Measurements from ENCODE around the gene CDCA8. TPM values are rescaled to one million over a fixed set of nuclear protein-coding genes. Genes with fewer than 3 reads are reported as not detected.

The CDCA8 gene
- total RNA-seq, 1 experiment from 2014 or later = 48.5 TPM

GRCh38 chr1:37663426-37664000 is 28.8 kb upstream of the CDCA8 start:
- Histone ChIP-seq H3K4me2 (ENCODE audit: insufficient read depth, insufficient read length, low read length) (no peak overlapping the region), H3K9ac (ENCODE audit: extremely low read depth, insufficient read length, low read length) (no peak overlapping the region), H4K5ac (ENCODE audit: insufficient read length, low read depth, low read length) (no peak overlapping the region), H3K27ac (ENCODE audit: insufficient read length, low read depth, low read length) (no peak overlapping the region), H2BK20ac (ENCODE audit: low read depth, low read length, poor library complexity, severe bottlenecking) (no peak overlapping the region), H4K20me1 (ENCODE audit: control insufficient read depth, insufficient read depth, insufficient read length) (no peaks in the 10 kb centered on the region), H3T11ph (ENCODE audit: low read length) (no peak overlapping the region), H3K4me1 (ENCODE audit: insufficient read depth, low read length) (no peaks in the 10 kb centered on the region), H4K91ac (ENCODE audit: insufficient read length, low read depth, low read length) (no peak overlapping the region), H3K27me3 (ENCODE audit: insufficient read depth, low read length) (no peaks in the 10 kb centered on the region), H3K9me3 (ENCODE audit: control insufficient read depth, low read depth, low read length) (no peaks in the 10 kb centered on the region), H3K18ac (ENCODE audit: insufficient read length, low read depth, low read length) (no peak overlapping the region), H2BK15ac (ENCODE audit: low read depth, low read length) (no peak overlapping the region), H2BK5ac (ENCODE audit: insufficient read length, low read length) (no peak overlapping the region), H3K56ac (ENCODE audit: insufficient read length, low read depth, low read length) (no peak overlapping the region), H4K8ac (replicated peaks; ENCODE audit: insufficient read length, low read depth, low read length) (no peak overlapping the region), H2BK120ac (ENCODE audit: low read depth, low read length, poor library complexity, severe bottlenecking) (no peak overlapping the region), H3K14ac (ENCODE audit: insufficient read depth, low read length) (no peak overlapping the region), H3K23ac (ENCODE audit: insufficient read length, low read depth, low read length) (no peak overlapping the region), H2AK5ac (ENCODE audit: insufficient read length, low read length) (no peak overlapping the region), H3K23me2 (ENCODE audit: insufficient read length, low read depth, low read length, poor library complexity, severe bottlenecking) (peaks cover 3% of the 10 kb centered on the region), H3K79me2 (ENCODE audit: insufficient read depth, low read length) (no peaks in the 10 kb centered on the region), H3K4ac (ENCODE audit: low read depth, low read length) (no peak overlapping the region), H2BK12ac (ENCODE audit: insufficient read length, low read depth, low read length) (no peak overlapping the region), H2AFZ (ENCODE audit: low read length) (no peak overlapping the region), H3K79me1 (ENCODE audit: insufficient read depth, low read depth, low read length, poor library complexity, severe bottlenecking) (no peaks in the 10 kb centered on the region)
- TF ChIP-seq CTCF (conservative IDR thresholded peaks at IDR 0.05) = no peak
- Mint-ChIP-seq H3K4me3 (0 out of 5 replicates have a peak overlapping the region, but pooled peaks of 1 of the 2 experiments have one; percentile 20), H3K4me1 (peaks cover 17 to 46% of the 10 kb centered on the region in 2 experiments), H3K27ac (peak overlapping the region in 2 of 3 experiments; percentile 52 to 55; a peak in 2 of 7 replicates), H3K9me3 (no peaks in the 10 kb centered on the region; a peak in 1 of 5 replicates), H3K27me3 (ENCODE audit: low read depth) (peaks cover 20% of the 10 kb centered on the region), H3K36me3 (ENCODE audit: insufficient read depth in 1 of 3, low read depth in 3 of 3) (no peaks in the 10 kb centered on the region)
- WGBS (ENCODE audit: extremely low coverage, insufficient read length, low lambda C conversion rate) = no CpG with 5 or more reads among the region's 14 CpGs
- DNase-seq = no peak
